H1 (cell line): ENCODE results near the gene ZRANB1. TPM values are rescaled to one million over a fixed set of nuclear protein-coding genes. Genes with fewer than 3 reads are reported as not detected.
A peak's percentile ranks its signal among the peaks of the same experiment; 100 is the strongest.

ENCODE experiments used
- CTCF ChIA-PET: fragments of 300-600 bp; sonication (Branson Sonifier 250); formaldehyde crosslinking; loops from one replicate; lab custom pipeline; 2021; ENCODE audit not compliant: partially characterized antibody; lab: Charles Lee
- POLR2A ChIA-PET: fragments of 300-600 bp; sonication (Branson Sonifier 250); formaldehyde crosslinking; loops from one replicate; lab custom pipeline; 2021; ENCODE audit warnings: inconsistent platforms; ENCODE audit not compliant: partially characterized antibody; lab: Charles Lee
- DNase-seq, 2 experiments: peaks; one replicate each; pipeline versions ENCODE4 v3.0.0 to v3.0.0-alpha.2; 2010 to 2022; ENCODE audit warnings: low spot score in 2 of 2, low read depth in 1 of 2, mixed read lengths in 1 of 2
- FAIRE-seq: peaks from 2 replicates; lab custom pipeline; 2011; peaks lifted over from hg19 to GRCh38; lab: Jason Lieb, UNC
- H2AFZ ChIP-seq: 2 replicates; pipeline ENCODE4 v1.8.1; 2012; ENCODE audit warnings: low read length, inconsistent platforms
- H2AK5ac ChIP-seq: 2 replicates; pipeline ENCODE4 v1.6.1; 2013; ENCODE audit warnings: low read depth, low read length
- H2BK120ac ChIP-seq: replicated peaks from 2 replicates; pipeline ENCODE3; 2013; ENCODE audit warnings: low read depth, low read length, inconsistent platforms
- H2BK12ac ChIP-seq: 2 replicates; pipeline ENCODE4 v1.6.1; 2013; ENCODE audit warnings: low read depth, low read length
- H2BK15ac ChIP-seq: 2 replicates; pipeline ENCODE4 v1.6.1; 2013; ENCODE audit warnings: low read length
- H2BK20ac ChIP-seq: 2 replicates; pipeline ENCODE4 v1.6.1; 2013; ENCODE audit warnings: low read length
- H2BK5ac ChIP-seq: 2 replicates; pipeline ENCODE4 v1.6.1; 2013; ENCODE audit warnings: low read depth, low read length
- H3K14ac ChIP-seq: 2 replicates; pipeline ENCODE4 v1.6.1; 2013; ENCODE audit warnings: inconsistent platforms; ENCODE audit not compliant: insufficient read length
- H3K18ac ChIP-seq: 2 replicates; pipeline ENCODE4 v1.6.1; 2013; ENCODE audit warnings: low read length; ENCODE audit errors: extremely low read depth
- H3K23ac ChIP-seq: 2 replicates; pipeline ENCODE4 v1.6.1; 2013; ENCODE audit warnings: inconsistent platforms; ENCODE audit not compliant: insufficient read length
- H3K23me2 ChIP-seq: 2 replicates; pipeline ENCODE4 v1.6.1; 2013; ENCODE audit warnings: low read depth, low read length
- H3K27ac ChIP-seq: 2 replicates; pipeline ENCODE4 v1.6.1; 2011; ENCODE audit warnings: low read depth, low read length, inconsistent platforms
- H3K27me3 ChIP-seq, 4 experiments: replicated peaks in 1 of 4; 1 replicate in 1 of 4; 2 replicates in 3 of 4; pipeline versions ENCODE4 v1.6.1 to v1.8.1; 2011 to 2013; ENCODE audit warnings: low read length in 3 of 4, mild to moderate bottlenecking in 3 of 4, inconsistent platforms in 2 of 4, mixed read lengths in 2 of 4, moderate library complexity in 1 of 4; ENCODE audit not compliant: control insufficient read depth in 3 of 4, insufficient read depth in 3 of 4; ENCODE audit errors: extremely low read depth in 1 of 4
- H3K36me3 ChIP-seq, 4 experiments: 2 replicates each; pipeline versions ENCODE4 v1.6.1 to v1.8.1; 2011 to 2013; ENCODE audit warnings: mild to moderate bottlenecking in 4 of 4, low read length in 3 of 4, moderate library complexity in 2 of 4, control low read depth in 1 of 4, inconsistent platforms in 1 of 4; ENCODE audit not compliant: insufficient read depth in 4 of 4, control insufficient read depth in 2 of 4
- H3K4ac ChIP-seq: replicated peaks from 2 replicates; pipeline ENCODE3; 2013; ENCODE audit warnings: low read length, low read depth, mixed read lengths, inconsistent platforms; ENCODE audit not compliant: insufficient read length
- H3K4me1 ChIP-seq, 4 experiments: replicated peaks in 1 of 4; 1 replicate in 1 of 4; 2 replicates in 3 of 4; pipeline versions ENCODE4 v1.6.1 to v1.8.1; 2011 to 2013; ENCODE audit warnings: low read length in 3 of 4, inconsistent platforms in 2 of 4, mixed read lengths in 1 of 4; ENCODE audit not compliant: insufficient read depth in 4 of 4, control insufficient read depth in 3 of 4
- H3K4me2 ChIP-seq, 2 experiments: 2 replicates each; pipeline versions ENCODE4 v1.6.1 to v1.8.1; 2011 to 2013; ENCODE audit warnings: low read depth in 2 of 2, low read length in 2 of 2, control low read depth in 1 of 2, inconsistent platforms in 1 of 2, mild to moderate bottlenecking in 1 of 2; ENCODE audit not compliant: insufficient read depth in 1 of 2
- H3K4me3 ChIP-seq, 4 experiments: fragments of 200-600, 300-600 bp in 1 of 4; sonication (generic), shearing (Covaris generic), sonication (Bioruptor Twin) in 1 of 4; 2 replicates each; pipeline versions ENCODE4 v1.5.1 to v1.8.1; 2011 to 2016; ENCODE audit warnings: low read length in 4 of 4, low read depth in 3 of 4, control low read depth in 2 of 4, inconsistent platforms in 2 of 4, mild to moderate bottlenecking in 2 of 4, mixed read lengths in 1 of 4, moderate library complexity in 1 of 4; ENCODE audit not compliant: insufficient read depth in 2 of 4; ENCODE audit errors: extremely low read depth in 1 of 4
- H3K56ac ChIP-seq: replicated peaks from 2 replicates; pipeline ENCODE3; 2013; ENCODE audit warnings: low read depth, mild to moderate bottlenecking, mixed read lengths, low read length, inconsistent platforms; ENCODE audit not compliant: insufficient read length
- H3K79me1 ChIP-seq: 2 replicates; pipeline ENCODE4 v1.6.1; 2013; ENCODE audit warnings: low read depth, low read length, control low read depth
- H3K79me2 ChIP-seq, 2 experiments: 2 replicates each; pipeline versions ENCODE4 v1.6.1 to v1.8.1; 2012 to 2013; ENCODE audit warnings: low read length in 2 of 2, mild to moderate bottlenecking in 2 of 2, inconsistent platforms in 1 of 2; ENCODE audit not compliant: insufficient read depth in 2 of 2, control insufficient read depth in 1 of 2
- H3K9ac ChIP-seq, 4 experiments: replicated peaks in 1 of 4; 1 replicate in 1 of 4; 2 replicates in 3 of 4; pipeline versions ENCODE4 v1.6.1 to v1.8.1; 2011 to 2013; ENCODE audit warnings: low read depth in 3 of 4, low read length in 3 of 4, control low read depth in 2 of 4, mild to moderate bottlenecking in 2 of 4, moderate library complexity in 2 of 4, inconsistent platforms in 1 of 4; ENCODE audit errors: extremely low read depth in 1 of 4
- H3K9me3 ChIP-seq, 2 experiments: 2 replicates each; pipeline versions ENCODE4 v1.6.1 to v1.8.1; 2012 to 2013; ENCODE audit warnings: mild to moderate bottlenecking in 2 of 2, moderate library complexity in 2 of 2, control low read depth in 1 of 2, inconsistent platforms in 1 of 2, low read depth in 1 of 2, low read length in 1 of 2, mixed read lengths in 1 of 2; ENCODE audit not compliant: insufficient read depth in 2 of 2
- H4K20me1 ChIP-seq, 2 experiments: replicated peaks in 1 of 2; 2 replicates each; pipeline versions ENCODE3 to v1.8.1; 2011 to 2013; ENCODE audit warnings: inconsistent platforms in 2 of 2, low read length in 2 of 2, mild to moderate bottlenecking in 1 of 2; ENCODE audit not compliant: insufficient read depth in 2 of 2, control insufficient read depth in 1 of 2
- H4K5ac ChIP-seq: 2 replicates; pipeline ENCODE4 v1.6.1; 2013; ENCODE audit warnings: low read length, low read depth, mixed read lengths, inconsistent platforms; ENCODE audit not compliant: insufficient read length
- H4K8ac ChIP-seq: 2 replicates; pipeline ENCODE4 v1.8.0; 2013; ENCODE audit warnings: mild to moderate bottlenecking, moderate library complexity, low read length, inconsistent platforms; ENCODE audit not compliant: insufficient read depth; ENCODE audit errors: extremely low read depth
- H4K91ac ChIP-seq: replicated peaks from 2 replicates; pipeline ENCODE3; 2013; ENCODE audit warnings: low read length, mixed read lengths, inconsistent platforms; ENCODE audit not compliant: insufficient read length
- POLR2A ChIP-seq, 2 experiments: IDR thresholded peaks; 1 replicate in 1 of 2; 2 replicates in 1 of 2; pipeline ENCODE4 v1.6.1; 2011; ENCODE audit warnings: low read depth in 2 of 2, low read length in 2 of 2, mild to moderate bottlenecking in 2 of 2; ENCODE audit errors: control extremely low read depth in 1 of 2
- POLR2AphosphoS5 ChIP-seq: IDR thresholded peaks from 2 replicates; pipeline ENCODE4 v1.6.1; 2011; ENCODE audit warnings: low read depth, low read length
- SIRT6 ChIP-seq: IDR thresholded peaks from one replicate; pipeline ENCODE4 v1.7.1; 2012; ENCODE audit warnings: low read length, inconsistent platforms
- WGBS, 2 experiments: shearing (Covaris generic) in 1 of 2; methylation state at CpG; one replicate each; pipeline versions ENCODE4 v1.1.6 to v1.1.7; 2013 to 2015; ENCODE audit warnings: low lambda C conversion rate in 2 of 2, mixed read lengths in 2 of 2, inconsistent platforms in 1 of 2, low coverage in 1 of 2, missing lambda C conversion rate in 1 of 2; ENCODE audit not compliant: insufficient replicate concordance in 2 of 2, insufficient coverage in 1 of 2, insufficient read length in 1 of 2; ENCODE audit errors: extremely low coverage in 1 of 2, missing lambda C conversion rate in 1 of 2; 5-methylcytosine and 5-hydroxymethylcytosine counted together
- polyA plus RNA-seq, 7 experiments: library from polyadenylated mRNA; depleted of rRNA in 3 of 7; stranded (reverse) in 5 of 7; unstranded in 2 of 7; fragments of >200 nt in 5 of 7; fragments of 200-250 nt in 2 of 7; gene quantifications; 1 replicate in 5 of 7; 2 replicates in 1 of 7; 4 replicates in 1 of 7; pipeline versions ENCODE4 v1.2.1 to v1.2.3, GENCODE V29; 2011 to 2013; ENCODE audit warnings: missing spikeins in 2 of 7, mixed read lengths in 2 of 7
- total RNA-seq: library from RNA; stranded (reverse); fragmentation: NEBNext Ultra II Directional; extraction: Animal tissue kit (Norgen Biotek cat#: 25700); gene quantifications from 2 replicates; pipeline ENCODE4 v1.2.1, GENCODE V29; 2021
- TF ChIP-seq, protein P1 (sequence below): IDR thresholded peaks from 2 replicates; pipeline ENCODE4 v1.6.1; 2011; ENCODE audit warnings: low read length, improper control_type of control experiment

Gene ZRANB1
- total and polyA plus RNA-seq, 2 of the 8 experiments (the other 6 are each of a cell fraction or from before 2014, with no cell fraction given): 6.1 to 19.9 TPM

DNA sequence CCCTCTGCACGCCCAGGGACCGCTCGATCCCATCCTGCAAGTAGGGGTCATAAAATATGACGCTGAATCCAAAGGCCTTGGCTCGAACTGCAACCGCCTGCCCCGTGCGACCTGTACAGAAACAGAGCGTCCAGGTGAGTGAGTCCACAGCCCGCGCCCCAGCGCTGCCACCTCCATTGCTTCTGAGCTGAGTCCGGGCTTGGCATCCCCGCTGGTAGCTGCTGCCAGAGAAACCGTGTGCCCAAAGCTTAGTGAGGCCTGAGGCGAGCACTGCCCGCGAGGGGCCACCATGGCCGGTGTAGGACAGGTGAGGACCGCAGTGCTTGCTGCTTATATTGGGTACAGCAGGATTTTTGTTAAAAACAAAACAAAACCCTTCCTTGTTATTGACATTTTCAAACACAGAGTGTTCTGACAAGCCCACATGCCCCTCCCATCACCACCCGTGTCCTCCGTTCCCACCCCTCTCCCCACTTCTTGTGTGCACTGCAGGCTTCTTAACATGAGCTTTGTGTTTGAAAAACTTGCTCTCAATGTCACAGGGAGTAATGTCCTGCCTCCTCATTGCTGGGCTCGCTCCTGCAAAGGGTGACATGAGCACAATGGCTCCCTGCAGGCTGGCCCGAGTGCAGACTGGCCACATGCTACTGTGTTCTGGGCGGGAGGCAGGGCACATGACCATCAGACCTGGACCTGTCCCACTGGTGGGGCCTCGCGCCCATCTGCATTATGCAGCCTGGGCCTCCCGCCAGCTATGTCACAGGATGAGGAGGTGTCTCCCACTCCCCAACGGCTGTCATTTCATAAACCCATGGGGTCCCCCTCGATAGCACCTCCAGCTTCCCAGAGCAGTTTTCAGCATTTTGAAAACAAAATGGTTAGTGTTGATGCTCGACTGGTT lies 52.9 kb downstream of the ZRANB1 start:
- no peak overlapping the region for H4K8ac ChIP-seq
- H3K4me1 ChIP-seq: no peaks in the 10 kb centered on the region; a peak in 1 of 7 replicates
- H2BK120ac ChIP-seq: no peak overlapping the region
- H3K56ac ChIP-seq: no peak overlapping the region
- TF ChIP-seq POLR2AphosphoS5 (peak; percentile 61; the same call in 1 of the 2 replicates), POLR2A (IDR thresholded peaks at IDR 0.05; ENCODE audit: control extremely low read depth in 1 of 2, low read depth in 2 of 2, low read length in 2 of 2) (peak in 1 of 2 experiments; percentile 30; a peak in 2 of 3 replicates), SIRT6 (no peak)
- TF ChIP-seq, protein P1, sequence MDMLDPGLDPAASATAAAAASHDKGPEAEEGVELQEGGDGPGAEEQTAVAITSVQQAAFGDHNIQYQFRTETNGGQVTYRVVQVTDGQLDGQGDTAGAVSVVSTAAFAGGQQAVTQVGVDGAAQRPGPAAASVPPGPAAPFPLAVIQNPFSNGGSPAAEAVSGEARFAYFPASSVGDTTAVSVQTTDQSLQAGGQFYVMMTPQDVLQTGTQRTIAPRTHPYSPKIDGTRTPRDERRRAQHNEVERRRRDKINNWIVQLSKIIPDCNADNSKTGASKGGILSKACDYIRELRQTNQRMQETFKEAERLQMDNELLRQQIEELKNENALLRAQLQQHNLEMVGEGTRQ: no peak
- H4K91ac ChIP-seq: no peak overlapping the region
- H3K27me3 ChIP-seq: no peaks in the 10 kb centered on the region
- no peak for FAIRE-seq
- H2BK20ac ChIP-seq: no peak overlapping the region
- WGBS, 2 experiments: 92% methylated on average over 31 of the region's 31 CpGs; no CpG with 5 or more reads in 1 of the 2 experiments
- no peak overlapping the region for H2AFZ ChIP-seq
- H3K79me2 ChIP-seq: peaks cover 0 to 5% of the 10 kb centered on the region in 2 experiments; a peak in 1 of 4 replicates
- H3K79me1 ChIP-seq: peaks cover 1% of the 10 kb centered on the region; the same call in 1 of the 2 replicates
- no peak overlapping the region for H2AK5ac ChIP-seq
- no peaks in the 10 kb centered on the region for H3K23me2 ChIP-seq
- no peak overlapping the region for H2BK5ac ChIP-seq
- no peak overlapping the region for H3K18ac ChIP-seq
- no peaks in the 10 kb centered on the region for H3K9me3 ChIP-seq
- H3K23ac ChIP-seq: no peak overlapping the region
- CTCF ChIA-PET: interaction anchor here (1.3 to 1.6 kb wide), 4 partner anchors 33 to 349 kb away, joined by 3 to 4 read pairs (median 4); no protein-coding TSS in a partner anchor
- no peak overlapping the region for H3K9ac ChIP-seq
- H3K27ac ChIP-seq: no peak overlapping the region
- H3K36me3 ChIP-seq: peaks cover 50 to 97% (median 77%) of the 10 kb centered on the region in 4 experiments
- H2BK15ac ChIP-seq: no peak overlapping the region
- H3K4ac ChIP-seq: no peak overlapping the region
- H3K14ac ChIP-seq: no peak overlapping the region
- DNase-seq: peak in 1 of 2 experiments; percentile 42
- peaks cover 27 to 32% of the 10 kb centered on the region in 2 experiments for H4K20me1 ChIP-seq
- no peak overlapping the region for H3K4me3 ChIP-seq
- no peak overlapping the region for H2BK12ac ChIP-seq
- no peak overlapping the region for H4K5ac ChIP-seq
- no peak overlapping the region for H3K4me2 ChIP-seq
- POLR2A ChIA-PET: no interaction called here
